GM18873 (cell line): ENCODE data around the gene C1QC.
"Not testable (repeated sequence)": the region's sequence is repeated elsewhere in the genome, so short reads cannot be mapped to it uniquely, and the experiment has no call there.

ENCODE experiments used
- ATAC-seq: cut with Tn5 transposase; IDR thresholded peaks from one replicate; pipeline ENCODE4 v1.9.1; 2021; ENCODE audit warnings: mild to moderate bottlenecking, moderate library complexity, moderate number of reproducible peaks; ENCODE audit not compliant: unreplicated experiment, low FRiP score

C1QC gene

GRCh38 chr1:22645931-22646330 lies 2.5 kb downstream of the C1QC start:
- no peak for ATAC-seq

- ATAC-seq, result no peak
Observed at GRCh38 chr1:22646384-22646783, 3.0 kb downstream of the C1QC start.

GRCh38 chr1:22650089-22650693 lies 6.8 kb downstream of the C1QC start:
- no peak for ATAC-seq

- no peak for ATAC-seq
Observed at GRCh38 chr1:22651941-22652856, 8.8 kb downstream of the C1QC start.

- ATAC-seq, result no peak
Observed at GRCh38 chr1:22652881-22653316, 9.5 kb downstream of the C1QC start, which contains the start of gene C1QB. Gene C1QB, plus strand, starts transcription at chr1:22653236. Its CDS starts 6,227 bp downstream, at chr1:22659463.

- no peak for ATAC-seq
Observed at GRCh38 chr1:22654692-22655091, 11.3 kb downstream of the C1QC start.

GRCh38 chr1:22658385-22659163 lies 15.1 kb downstream of the C1QC start:
- no peak for ATAC-seq

- ATAC-seq, result no peak
Observed at GRCh38 chr1:22660716-22661241, 17.3 kb downstream of the C1QC start.

- ATAC-seq, result no peak
Observed at GRCh38 chr1:22661880-22662279, 18.4 kb downstream of the C1QC start.

GRCh38 chr1:22662318-22662717 lies 18.9 kb downstream of the C1QC start:
- no peak for ATAC-seq

- no peak for ATAC-seq
Observed at GRCh38 chr1:22662986-22663408, 19.6 kb downstream of the C1QC start.

GRCh38 chr1:22665752-22666151 lies 22.3 kb downstream of the C1QC start:
- ATAC-seq, result no peak

GRCh38 chr1:22666412-22666811 lies 23.0 kb downstream of the C1QC start:
- no peak for ATAC-seq

GRCh38 chr1:22668840-22669239 lies 25.4 kb downstream of the C1QC start:
- not testable (repeated sequence) for ATAC-seq

- no peak for ATAC-seq
Observed at GRCh38 chr1:22670352-22670975, 27.0 kb downstream of the C1QC start.

GRCh38 chr1:22671999-22672398 lies 28.6 kb downstream of the C1QC start:
- ATAC-seq, result no peak

- ATAC-seq, result no peak
Observed at GRCh38 chr1:22673486-22674409, 30.3 kb downstream of the C1QC start.

- no peak for ATAC-seq
Observed at GRCh38 chr1:22674410-22674749, 30.9 kb downstream of the C1QC start.

GRCh38 chr1:22676151-22676550 lies 32.7 kb downstream of the C1QC start:
- ATAC-seq, result not testable (repeated sequence)
